HepG2 (cell line): ENCODE data around the gene WNK4. TPM values are rescaled to one million over a fixed set of nuclear protein-coding genes. Genes with fewer than 3 reads are reported as not detected.
A peak's percentile ranks its signal among the peaks of the same experiment; 100 is the strongest.

ENCODE experiments used
- ATF7-NPFF ChIP-seq: sonication (generic); formaldehyde crosslinking; IDR thresholded peaks from 2 replicates; pipeline ENCODE4 v1.8.1; 2023; ENCODE audit warnings: mild to moderate bottlenecking, low read depth, missing genetic modification reagents, moderate library complexity
- BHLHE40 ChIP-seq: IDR thresholded peaks from 2 replicates; pipeline ENCODE4 v1.6.1; 2011; ENCODE audit warnings: low read length, improper control_type of control experiment
- BRCA1 ChIP-seq: sonication (generic); formaldehyde crosslinking; IDR thresholded peaks from 2 replicates; pipeline ENCODE4 v1.4.0; 2020; ENCODE audit warnings: missing genetic modification reagents
- CENPX ChIP-seq: sonication (generic); formaldehyde crosslinking; IDR thresholded peaks from 2 replicates; pipeline ENCODE4 v1.9.0; 2021; ENCODE audit warnings: mild to moderate bottlenecking, missing genetic modification reagents, moderate library complexity
- ELF1 ChIP-seq: sonication (generic); formaldehyde crosslinking; IDR thresholded peaks from 2 replicates; pipeline ENCODE4 v1.4.0; 2020; ENCODE audit warnings: missing genetic modification reagents
- FOXM1 ChIP-seq: sonication (generic); formaldehyde crosslinking; IDR thresholded peaks from 2 replicates; pipeline ENCODE4 v1.5.0; 2020; ENCODE audit warnings: missing genetic modification reagents
- HMG20B ChIP-seq: conservative IDR thresholded peaks from 2 replicates; pipeline ENCODE4 v1.6.1; 2016; ENCODE audit warnings: missing genetic modification reagents, missing compliant biosample characterization
- JUND ChIP-seq: sonication (generic); formaldehyde crosslinking; IDR thresholded peaks from 2 replicates; pipeline ENCODE4 v1.8.0; 2022; ENCODE audit warnings: mild to moderate bottlenecking, missing genetic modification reagents
- SPEN ChIP-seq: sonication (generic); formaldehyde crosslinking; IDR thresholded peaks from 2 replicates; pipeline ENCODE4 v1.5.1; 2020; ENCODE audit warnings: low read depth, mild to moderate bottlenecking, missing genetic modification reagents
- SSRP1 ChIP-seq: IDR thresholded peaks from 2 replicates; pipeline ENCODE4 v1.6.1; 2016; ENCODE audit warnings: control low read depth
- TCF12 ChIP-seq, 2 experiments: fragments of 450-650 bp in 1 of 2; sonication (generic) in 1 of 2; formaldehyde crosslinking in 1 of 2; IDR thresholded peaks; 2 replicates each; pipeline versions ENCODE4 v1.6.1 to v1.8.0; 2017 to 2022; ENCODE audit warnings: antibody characterized with exemption in 1 of 2, mild to moderate bottlenecking in 1 of 2, missing genetic modification reagents in 1 of 2, moderate library complexity in 1 of 2
- TFAP4 ChIP-seq: sonication (generic); IDR thresholded peaks from 2 replicates; pipeline ENCODE4 v1.6.1; 2016; ENCODE audit warnings: low read depth, borderline replicate concordance
- TMF1 ChIP-seq: sonication (generic); formaldehyde crosslinking; IDR thresholded peaks from 2 replicates; pipeline ENCODE4 v1.8.1; 2022; ENCODE audit warnings: low read depth, missing genetic modification reagents
- XBP1 ChIP-seq: sonication (generic); formaldehyde crosslinking; IDR thresholded peaks from 2 replicates; pipeline ENCODE4 v1.5.0; 2020; ENCODE audit warnings: missing genetic modification reagents
- ZFP41 ChIP-seq: sonication (generic); formaldehyde crosslinking; IDR thresholded peaks from 2 replicates; pipeline ENCODE4 v1.4.0; 2020; ENCODE audit warnings: mild to moderate bottlenecking, missing genetic modification reagents, borderline replicate concordance
- ZNF230 ChIP-seq: sonication (generic); formaldehyde crosslinking; IDR thresholded peaks from 2 replicates; pipeline ENCODE4 v1.4.0; 2020; ENCODE audit warnings: mild to moderate bottlenecking, missing genetic modification reagents
- ZNF407 ChIP-seq: sonication (generic); formaldehyde crosslinking; IDR thresholded peaks from one replicate; pipeline ENCODE4 v1.5.1; 2020; ENCODE audit warnings: mild to moderate bottlenecking, missing genetic modification reagents; ENCODE audit errors: not compliant biosample characterization
- polyA plus RNA-seq, 8 experiments: library from polyadenylated mRNA; depleted of rRNA in 3 of 8; stranded (reverse) in 7 of 8; unstranded in 1 of 8; fragments of >200 nt; fragmentation: Illumina TruSeq in 4 of 8; extraction: Trizol in 4 of 8; gene quantifications; 2 replicates each; pipeline versions ENCODE4 v1.2.1 to v1.2.3, GENCODE V29; 2011 to 2016; ENCODE audit warnings: low read depth in 4 of 8, missing spikeins in 1 of 8, mixed read lengths in 1 of 8; ENCODE audit not compliant: insufficient read depth in 1 of 8
- total RNA-seq, 5 experiments: library from RNA; depleted of rRNA; stranded (reverse); fragments of >200 nt; fragmentation: Illumina TruSeq; extraction: Trizol; gene quantifications; 2 replicates each; pipeline ENCODE4 v1.2.3, GENCODE V29; 2016; ENCODE audit warnings: low read depth in 1 of 5
- TF ChIP-seq, protein P1 (sequence below): sonication (generic); formaldehyde crosslinking; IDR thresholded peaks from 2 replicates; pipeline ENCODE4 v1.8.0; 2022; ENCODE audit warnings: missing genetic modification reagents, mild to moderate bottlenecking, moderate library complexity, borderline replicate concordance

Gene WNK4
- total and polyA plus RNA-seq, 2 of the 13 experiments (the other 11 are each of a cell fraction or from before 2014, with no cell fraction given), result 2.7 to 13.7 TPM

DNA sequence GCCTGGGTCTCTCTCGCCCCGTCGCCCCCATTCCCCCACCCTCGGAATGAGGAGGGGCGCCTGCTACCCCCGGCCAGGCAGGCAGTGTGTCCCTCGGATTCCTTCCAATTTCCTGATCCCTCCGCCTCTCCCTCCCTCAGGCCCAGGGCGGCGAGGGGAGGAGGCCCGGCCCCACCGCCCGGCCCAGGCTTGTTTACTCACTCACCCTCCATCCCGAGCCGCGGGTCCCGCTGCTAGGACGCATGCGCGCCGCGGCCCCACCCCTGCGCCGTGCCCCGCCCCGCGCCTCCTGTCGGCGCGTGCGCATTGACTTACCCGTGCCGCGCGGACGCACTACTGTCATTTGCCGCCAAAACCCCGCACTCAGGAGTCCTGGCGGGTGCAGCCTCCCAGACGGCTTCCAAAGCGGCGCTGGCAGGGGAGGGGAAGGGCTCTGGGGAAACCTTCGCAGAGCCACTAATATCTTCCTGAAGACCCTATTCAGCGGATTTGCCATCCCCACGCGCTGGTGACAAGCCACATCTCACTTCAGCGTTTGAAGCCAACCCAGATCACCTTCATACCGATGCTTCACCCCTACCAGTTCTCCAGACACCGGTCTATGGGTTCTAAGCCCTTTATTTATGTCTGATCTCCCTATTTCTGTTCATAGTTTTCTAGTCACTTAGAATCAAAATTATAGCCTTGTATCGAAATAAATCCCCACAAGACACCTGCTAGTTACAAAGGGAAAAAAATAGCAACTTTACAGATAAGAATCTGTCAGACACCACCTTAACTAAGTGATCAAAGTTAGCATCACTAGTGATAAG, 35.4 kb upstream of the WNK4 start, which contains the start of gene EZH1 (continued):
- TF ChIP-seq CENPX (CRISPR knock-in tag) (no peak), FOXM1 (CRISPR knock-in tag) (no peak; the same call in 1 of the 2 replicates), ZNF407 (CRISPR knock-in tag) (peak; percentile 6), ELF1 (CRISPR knock-in tag) (peak; percentile 7; the same call in 1 of the 2 replicates), ATF7-NPFF (CRISPR knock-in tag) (peak; percentile 95), HMG20B (no peak), TFAP4 (0 out of 2 replicates have a peak, but pooled peaks have one; percentile 12), ZFP41 (CRISPR knock-in tag) (peak; percentile 97), TCF12 (IDR thresholded peaks at IDR 0.05) (no peak), TCF12 (CRISPR knock-in tag; IDR thresholded peaks at IDR 0.05) (no peak), SPEN (CRISPR knock-in tag) (peak; percentile 80), SSRP1 (no peak), ZNF230 (CRISPR knock-in tag) (peak; percentile 90), TMF1 (CRISPR knock-in tag) (peak; percentile 97), BRCA1 (CRISPR knock-in tag) (no peak; the same call in 1 of the 2 replicates), BHLHE40 (peak; percentile 81), XBP1 (CRISPR knock-in tag) (no peak), JUND (CRISPR knock-in tag) (0 out of 2 replicates have a peak, but pooled peaks have one; percentile 52)
- TF ChIP-seq, protein P1, sequence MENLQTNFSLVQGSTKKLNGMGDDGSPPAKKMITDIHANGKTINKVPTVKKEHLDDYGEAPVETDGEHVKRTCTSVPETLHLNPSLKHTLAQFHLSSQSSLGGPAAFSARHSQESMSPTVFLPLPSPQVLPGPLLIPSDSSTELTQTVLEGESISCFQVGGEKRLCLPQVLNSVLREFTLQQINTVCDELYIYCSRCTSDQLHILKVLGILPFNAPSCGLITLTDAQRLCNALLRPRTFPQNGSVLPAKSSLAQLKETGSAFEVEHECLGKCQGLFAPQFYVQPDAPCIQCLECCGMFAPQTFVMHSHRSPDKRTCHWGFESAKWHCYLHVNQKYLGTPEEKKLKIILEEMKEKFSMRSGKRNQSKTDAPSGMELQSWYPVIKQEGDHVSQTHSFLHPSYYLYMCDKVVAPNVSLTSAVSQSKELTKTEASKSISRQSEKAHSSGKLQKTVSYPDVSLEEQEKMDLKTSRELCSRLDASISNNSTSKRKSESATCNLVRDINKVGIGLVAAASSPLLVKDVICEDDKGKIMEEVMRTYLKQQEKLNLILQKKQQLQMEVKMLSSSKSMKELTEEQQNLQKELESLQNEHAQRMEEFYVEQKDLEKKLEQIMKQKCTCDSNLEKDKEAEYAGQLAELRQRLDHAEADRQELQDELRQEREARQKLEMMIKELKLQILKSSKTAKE (CRISPR knock-in tag), result no peak
